ENCODE measurements around the gene SELENOT.
"Not testable (repeated sequence)": the region's sequence is repeated elsewhere in the genome, so short reads cannot be mapped to it uniquely, and the experiment has no call there.

SELENOT gene

DNA sequence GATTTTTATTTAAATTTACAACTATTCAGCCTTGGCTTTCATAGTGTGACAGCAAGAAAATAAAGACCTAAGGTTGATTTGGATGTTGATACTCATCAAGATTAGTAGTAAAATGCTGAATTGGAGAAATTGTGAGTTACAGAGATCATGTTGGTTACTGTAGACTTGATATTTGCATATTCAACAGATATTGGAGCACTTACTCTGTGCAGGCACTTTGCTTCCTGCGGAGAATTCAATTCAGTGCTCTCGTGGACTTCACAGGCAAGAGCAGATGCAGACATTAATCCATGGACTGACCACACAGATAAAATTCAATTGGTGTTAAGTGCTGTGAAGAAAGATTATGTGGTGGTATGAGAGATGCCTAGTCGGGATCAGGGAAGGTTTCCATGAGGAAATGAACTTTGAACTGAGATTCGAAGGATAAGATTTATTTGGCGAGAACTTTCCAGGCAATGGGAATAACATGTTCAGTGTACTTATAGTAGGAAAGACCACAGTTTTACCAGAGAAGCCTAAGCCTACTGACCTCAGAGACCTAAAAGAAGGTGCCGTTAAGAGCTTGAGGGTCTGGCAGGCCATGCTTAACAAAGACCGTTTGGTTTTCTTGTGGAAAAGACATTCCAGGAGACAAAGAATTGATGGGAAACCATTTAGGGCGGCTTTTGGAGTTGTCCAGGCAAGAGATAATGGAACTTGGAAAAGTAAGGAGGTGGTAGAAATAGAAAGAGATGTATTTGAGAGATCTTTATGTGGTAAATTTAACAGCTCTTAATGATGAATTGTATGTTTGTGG lies 4.3 kb downstream of the SELENOT start:
- DNase-seq (ENCODE audit: low read depth), result no peak

DNA sequence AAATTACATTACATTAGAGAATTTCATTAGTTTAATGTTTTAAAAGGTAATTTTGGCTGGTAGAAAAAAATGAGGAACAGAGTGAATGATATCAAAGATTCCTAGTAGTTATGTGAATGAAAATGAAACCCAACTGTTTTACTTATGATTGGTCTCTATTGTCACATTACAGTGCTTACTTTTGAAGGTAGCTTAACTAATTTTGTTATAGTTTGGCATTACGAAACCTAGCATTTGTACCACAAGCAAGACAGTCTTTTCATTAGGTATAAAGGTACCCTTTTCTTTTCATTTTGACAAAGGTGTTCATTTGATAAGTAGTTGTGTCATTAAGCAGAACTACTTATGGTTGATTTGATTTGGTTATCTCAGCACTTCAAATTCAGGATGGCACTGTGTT lies 6.9 kb downstream of the SELENOT start:
- no peak for DNase-seq (ENCODE audit: low read depth)

DNA sequence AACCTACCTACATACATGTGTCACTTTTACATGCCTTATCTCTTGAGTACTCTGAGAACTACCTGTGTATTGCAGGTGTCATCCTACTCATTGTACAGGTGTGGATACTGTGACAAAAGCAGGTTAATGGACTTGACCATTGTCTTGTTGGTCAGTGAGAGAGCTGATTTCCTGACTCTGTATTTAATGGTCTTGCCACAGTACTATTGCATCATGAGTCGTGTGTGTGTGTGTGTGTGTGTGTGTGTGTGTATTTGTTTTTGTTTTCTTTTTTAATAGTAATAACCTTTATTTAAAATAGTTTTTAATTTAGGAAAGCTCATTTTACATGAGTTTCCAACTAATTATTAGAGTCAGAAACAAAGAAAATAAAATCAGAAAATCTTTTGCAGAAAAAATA lies 7.7 kb downstream of the SELENOT start:
- no peak for DNase-seq (ENCODE audit: low read depth)

DNA sequence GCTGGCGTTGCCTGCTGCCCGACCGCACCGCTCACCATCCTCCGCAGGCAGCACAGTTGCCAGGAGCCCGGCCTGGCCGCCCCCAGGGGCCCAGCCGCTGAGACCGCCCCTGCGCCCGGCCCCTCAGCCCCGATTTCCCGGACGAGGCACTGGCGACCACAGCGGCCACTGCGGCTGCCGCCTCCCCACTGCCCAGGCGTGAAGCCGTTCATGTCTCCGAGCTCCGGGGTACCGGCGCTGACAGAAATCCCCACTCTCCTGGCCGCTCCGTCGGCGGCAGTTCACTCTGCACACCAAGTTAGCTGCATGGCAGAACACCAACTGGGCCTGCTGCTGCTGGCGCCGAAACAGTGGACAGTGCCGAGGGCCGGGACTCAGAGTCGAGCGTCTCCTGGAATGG lies 8.5 kb downstream of the SELENOT start:
- no peak for DNase-seq (ENCODE audit: low read depth)

DNA sequence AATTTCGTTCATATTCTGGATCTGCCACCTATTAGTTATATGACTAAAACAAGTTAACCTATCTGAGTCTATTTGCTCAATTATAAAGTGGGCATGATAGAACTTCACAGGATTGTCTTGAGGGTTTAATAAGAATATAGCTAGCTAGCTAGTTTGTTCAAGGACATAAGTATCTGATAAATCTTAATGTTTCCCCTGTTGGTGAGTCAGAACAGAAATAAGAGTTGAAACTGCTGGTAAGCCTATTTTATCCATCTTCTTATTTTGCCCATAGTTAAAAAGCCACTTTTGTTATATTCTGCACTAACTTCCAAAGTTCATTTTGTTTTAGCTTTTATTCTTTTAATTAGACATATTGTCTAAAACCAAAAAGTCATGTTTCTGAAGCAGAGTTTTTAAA lies 9.4 kb downstream of the SELENOT start:
- DNase-seq (ENCODE audit: low read depth), result no peak

DNA sequence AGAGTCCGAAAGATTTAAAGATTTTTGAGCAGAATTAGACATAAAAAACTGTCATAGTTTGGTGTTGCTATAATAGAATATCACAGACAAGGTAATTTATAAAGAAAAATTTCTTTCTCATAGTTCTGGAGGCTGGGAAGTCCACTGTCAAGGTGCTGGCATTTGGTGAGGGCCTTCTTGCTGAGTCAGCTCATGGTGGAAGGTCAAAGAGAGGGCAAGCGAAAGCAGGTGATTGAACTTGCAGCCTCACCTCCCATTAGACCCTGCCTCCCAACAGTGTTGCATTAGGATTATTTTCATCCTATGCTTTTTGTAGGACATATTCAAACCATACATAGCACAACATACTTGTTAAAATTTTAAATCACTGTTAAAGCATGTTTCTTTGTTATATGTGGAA lies 9.9 kb downstream of the SELENOT start:
- no peak for DNase-seq (ENCODE audit: low read depth)

DNA sequence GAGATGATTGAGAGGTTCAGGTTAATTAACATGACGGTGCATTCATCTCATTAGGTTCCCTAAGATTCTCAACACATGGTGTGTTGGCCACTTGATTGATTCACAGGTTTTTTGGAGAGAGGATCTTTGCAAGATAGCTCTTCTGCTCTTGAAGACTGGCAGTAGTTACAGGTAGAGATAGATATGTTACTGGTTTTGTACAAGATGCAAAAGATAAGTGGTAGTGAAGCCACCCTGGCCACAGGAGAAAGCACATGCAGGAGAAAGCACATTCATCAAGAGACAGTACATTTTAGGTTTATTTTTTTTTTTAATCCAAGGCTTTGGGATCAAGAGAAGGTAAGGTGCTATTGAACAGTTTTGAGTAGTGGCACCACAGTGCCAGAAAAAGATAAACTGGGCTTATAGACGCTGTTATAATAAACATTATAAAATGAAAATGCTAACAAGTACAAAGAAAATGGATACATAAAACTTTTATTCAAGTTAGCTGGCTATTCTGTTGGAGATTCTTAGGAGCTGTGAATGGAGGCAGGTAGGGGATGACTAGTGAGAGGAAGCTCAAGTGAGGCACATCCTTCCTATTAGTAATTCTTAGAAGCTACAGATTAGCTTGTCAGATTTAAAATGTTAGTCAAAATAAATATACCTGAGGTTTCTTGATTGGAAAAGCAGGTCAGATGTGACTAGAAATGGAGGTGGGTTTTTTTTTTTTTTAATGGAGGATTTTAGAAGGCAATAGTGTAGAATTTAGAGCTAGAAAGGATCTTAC lies 10.8 kb downstream of the SELENOT start:
- DNase-seq (ENCODE audit: low read depth), result no peak

DNA sequence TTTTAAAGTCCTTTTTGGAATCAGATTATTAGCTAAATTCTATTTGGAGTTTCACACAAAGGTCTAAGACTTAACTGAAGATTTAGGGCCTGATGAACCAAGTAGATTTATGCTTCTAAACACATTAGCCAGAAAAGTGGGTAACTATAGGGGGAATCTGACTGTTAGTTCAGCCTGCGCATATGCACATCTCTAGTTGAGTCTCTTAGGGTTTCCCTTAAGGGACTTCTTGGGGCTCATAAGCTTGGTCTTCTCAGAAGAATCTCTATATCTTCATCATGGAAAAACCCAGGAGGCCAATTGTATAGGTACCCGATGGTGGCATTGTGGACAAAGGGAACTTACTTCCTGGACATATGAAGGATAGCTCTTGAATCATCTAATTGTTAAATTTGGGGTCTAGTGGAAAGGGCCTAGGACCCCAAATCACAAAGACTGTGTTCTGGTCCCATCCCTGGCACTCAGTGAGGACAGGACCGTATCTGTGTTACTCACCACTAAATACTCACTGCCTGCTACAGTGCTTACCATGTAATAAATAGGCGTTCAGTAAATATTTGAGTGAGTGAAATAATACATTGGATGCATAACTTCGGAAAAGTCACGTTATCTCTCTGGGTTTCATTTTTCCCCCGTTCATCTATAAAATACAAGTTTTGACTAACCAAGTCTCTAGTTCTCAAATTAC lies 17.0 kb downstream of the SELENOT start:
- DNase-seq (ENCODE audit: low read depth), result no peak

DNA sequence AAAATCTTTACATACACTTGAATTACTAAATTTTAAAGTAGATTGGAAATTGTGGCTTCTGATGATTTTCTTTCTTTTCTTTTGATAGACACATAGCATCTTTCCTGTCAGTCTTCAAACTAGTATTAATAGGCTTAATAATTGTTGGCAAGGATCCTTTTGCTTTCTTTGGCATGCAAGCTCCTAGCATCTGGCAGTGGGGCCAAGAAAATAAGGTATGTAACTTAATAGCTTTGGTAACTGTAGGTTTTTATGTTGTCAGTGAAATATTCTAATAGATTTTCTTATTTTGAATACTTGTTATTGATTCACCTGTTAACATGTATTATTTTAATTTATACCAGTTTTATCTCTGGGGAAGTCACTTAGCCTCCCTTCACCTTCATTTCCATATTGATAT lies 19.8 kb downstream of the SELENOT start:
- not testable (repeated sequence) for DNase-seq (ENCODE audit: low read depth)

DNA sequence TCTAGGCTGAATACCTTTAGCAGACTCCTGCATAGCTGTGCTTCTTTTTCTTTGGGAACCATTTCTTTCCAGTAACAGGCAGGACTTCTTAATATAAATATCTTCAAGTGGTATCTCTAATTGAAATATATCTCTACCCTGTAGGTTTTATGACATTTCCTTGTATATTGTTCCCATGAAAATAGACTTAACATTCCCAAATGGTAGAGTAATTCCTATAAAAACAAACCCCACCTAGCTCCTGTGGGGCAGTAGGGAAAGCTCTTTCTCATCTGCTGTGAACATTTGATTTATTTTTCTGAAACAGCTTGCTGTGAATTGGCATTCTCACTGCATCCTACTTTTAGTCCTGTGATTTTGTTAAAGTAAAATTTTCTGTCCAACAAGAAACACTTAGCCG lies 20.8 kb downstream of the SELENOT start:
- no peak for DNase-seq (ENCODE audit: low read depth)

DNA sequence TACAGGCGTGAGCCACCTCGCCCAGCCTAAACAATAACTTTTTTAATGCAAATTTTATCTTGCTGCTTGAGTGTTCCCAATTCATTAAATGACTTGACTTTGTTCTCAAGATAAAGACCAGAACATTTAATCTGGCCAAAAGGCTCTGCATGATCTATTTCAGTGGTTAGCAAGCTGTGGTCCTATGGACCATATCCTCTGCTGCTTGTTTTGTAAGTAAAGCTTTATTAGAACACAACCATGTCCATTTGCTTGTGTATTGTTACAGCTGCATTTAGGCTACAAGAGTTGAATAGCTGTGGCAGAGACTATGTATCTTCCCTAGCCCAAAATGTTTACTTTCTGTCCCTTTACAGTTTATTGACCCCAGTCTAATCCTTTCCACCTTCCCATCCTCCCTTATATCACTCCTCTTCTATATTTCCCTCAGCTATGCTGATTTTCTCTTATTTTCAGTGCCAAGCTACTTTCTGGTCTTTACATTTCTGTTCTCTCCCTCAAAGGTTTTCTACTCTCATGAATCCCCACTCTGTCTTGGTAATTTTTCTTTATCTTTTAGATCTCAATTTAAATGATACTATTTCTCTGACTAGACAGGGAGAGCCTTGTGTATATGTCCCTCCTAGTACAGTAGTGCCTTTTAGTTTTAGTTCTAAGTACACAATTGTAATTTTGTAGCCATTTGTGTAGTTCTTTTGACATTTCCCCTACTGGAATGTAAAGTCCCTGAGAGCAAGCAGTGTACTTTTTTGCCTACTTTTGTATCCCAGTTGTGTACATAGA lies 23.2 kb downstream of the SELENOT start:
- no peak for DNase-seq (ENCODE audit: low read depth)

DNA sequence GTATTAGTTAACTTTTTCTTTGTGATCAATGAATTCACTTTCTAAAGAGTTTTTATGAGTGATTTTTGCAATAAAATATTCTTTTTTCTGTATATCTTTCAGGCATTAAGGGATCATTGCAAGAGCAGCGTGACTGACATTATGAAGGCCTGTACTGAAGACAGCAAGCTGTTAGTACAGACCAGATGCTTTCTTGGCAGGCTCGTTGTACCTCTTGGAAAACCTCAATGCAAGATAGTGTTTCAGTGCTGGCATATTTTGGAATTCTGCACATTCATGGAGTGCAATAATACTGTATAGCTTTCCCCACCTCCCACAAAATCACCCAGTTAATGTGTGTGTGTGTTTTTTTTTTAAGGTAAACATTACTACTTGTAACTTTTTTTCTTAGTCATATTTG lies 24.4 kb downstream of the SELENOT start:
- DNase-seq (ENCODE audit: low read depth), result no peak

DNA sequence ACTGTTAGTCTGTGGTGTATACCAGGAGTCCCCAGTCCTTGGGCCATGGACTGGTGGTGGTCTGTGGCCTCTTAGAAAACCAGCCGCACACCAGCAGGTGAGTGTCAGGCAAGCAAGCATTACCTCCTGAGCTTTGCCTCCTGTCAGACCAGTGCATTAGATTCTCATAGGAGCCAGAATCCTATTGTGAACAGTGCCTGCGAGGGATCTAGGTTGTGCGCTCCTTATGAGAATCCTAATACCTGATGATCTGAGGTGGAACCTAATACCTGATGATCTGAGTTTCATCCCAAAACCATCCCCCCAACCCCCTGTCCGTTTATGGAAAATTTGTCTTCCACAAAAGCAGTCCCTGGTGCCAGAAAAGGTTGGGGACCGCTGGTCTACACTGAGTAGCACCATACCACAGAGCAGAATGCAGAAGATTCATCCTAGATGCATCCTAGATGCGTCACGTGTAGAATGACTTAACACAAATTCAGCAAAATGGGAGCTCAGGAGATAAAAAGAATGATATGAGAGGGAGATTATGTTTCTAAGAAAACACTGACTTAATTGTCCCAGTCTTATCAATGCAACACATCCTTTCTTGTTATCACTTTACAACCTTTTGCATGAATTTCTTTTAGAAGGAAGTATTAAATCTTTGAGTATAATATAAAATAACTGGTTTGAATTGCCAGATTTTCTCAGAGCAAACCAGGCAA lies 28.5 kb downstream of the SELENOT start:
- DNase-seq (ENCODE audit: low read depth), result no peak

DNA sequence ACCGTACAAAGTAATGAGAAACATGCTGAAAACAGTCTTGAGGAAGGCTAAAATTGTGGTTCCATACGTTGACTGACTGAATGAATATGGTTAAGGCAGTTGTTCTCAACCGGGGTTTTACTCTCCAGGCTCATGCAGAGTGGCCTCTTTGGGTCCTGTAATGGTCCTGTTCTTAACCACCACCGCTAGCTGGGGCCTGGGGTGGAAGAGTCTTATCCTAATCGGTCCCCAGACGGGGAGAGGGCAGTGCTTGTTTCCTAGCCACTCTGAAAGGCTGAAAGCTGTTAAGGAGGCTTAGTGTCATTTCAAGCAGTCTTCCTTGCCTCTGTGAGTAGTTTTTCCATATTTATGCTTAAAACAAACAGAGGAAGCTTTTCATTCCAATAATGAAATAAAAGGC lies 32.0 kb downstream of the SELENOT start:
- DNase-seq (ENCODE audit: low read depth), result no peak

DNA sequence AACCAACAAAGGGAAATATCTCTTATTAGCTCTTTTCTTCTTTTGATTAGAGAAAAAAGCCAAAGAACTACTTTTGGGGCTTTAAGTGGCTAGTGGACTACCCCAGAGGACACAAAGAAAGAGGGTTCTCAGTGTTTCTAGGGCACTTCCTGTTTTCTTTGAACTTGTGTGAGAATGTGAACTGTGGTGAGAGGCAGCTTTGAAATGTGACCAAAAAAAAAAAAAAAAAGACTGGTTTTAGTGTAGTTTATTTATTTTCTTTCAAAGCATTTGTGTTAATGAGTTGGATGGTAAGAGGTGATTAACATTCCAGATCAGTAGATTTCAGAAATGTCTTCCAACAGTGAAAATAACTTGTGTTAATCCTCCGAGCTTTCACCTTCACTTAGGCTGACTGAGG lies 32.4 kb downstream of the SELENOT start:
- DNase-seq (ENCODE audit: low read depth), result no peak

DNA sequence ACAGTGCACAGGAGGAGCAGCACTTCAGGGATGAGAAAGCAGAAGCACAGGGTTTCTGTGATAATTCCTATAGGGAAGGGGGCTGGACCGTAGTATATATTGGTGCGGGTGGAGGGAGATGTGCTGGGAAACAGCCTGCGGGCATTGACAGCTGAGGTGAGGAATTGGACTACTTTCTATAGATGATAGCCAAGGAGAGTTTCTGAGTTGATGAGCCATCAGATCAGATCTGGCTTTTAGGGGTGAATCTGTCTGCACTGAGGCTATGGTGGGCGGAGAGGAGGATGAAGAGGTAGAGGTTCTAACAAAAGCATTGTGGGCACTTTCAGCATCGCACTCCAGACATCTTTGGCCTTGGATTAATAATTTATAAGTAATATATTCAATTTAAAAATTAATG lies 33.1 kb downstream of the SELENOT start:
- DNase-seq (ENCODE audit: low read depth), result no peak

DNA sequence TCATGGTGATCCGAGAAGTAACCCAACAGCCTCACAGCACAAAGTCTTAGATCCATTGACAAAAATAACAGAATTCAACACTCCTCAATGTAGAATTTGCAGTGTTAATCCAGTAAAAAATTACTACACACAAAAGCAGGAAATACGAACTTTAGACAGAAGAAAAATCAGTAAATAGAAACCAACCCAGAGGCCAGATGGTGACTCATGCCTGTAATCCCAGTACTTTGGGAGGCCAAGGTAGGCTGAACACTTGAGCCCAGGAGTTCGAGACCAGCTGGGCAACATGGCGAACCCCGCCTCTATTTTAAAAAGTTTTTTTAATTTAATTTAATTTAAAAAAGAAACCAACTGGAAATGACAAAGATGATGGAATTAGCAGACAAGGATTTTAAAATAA lies 36.1 kb downstream of the SELENOT start:
- DNase-seq (ENCODE audit: low read depth), result no peak

DNA sequence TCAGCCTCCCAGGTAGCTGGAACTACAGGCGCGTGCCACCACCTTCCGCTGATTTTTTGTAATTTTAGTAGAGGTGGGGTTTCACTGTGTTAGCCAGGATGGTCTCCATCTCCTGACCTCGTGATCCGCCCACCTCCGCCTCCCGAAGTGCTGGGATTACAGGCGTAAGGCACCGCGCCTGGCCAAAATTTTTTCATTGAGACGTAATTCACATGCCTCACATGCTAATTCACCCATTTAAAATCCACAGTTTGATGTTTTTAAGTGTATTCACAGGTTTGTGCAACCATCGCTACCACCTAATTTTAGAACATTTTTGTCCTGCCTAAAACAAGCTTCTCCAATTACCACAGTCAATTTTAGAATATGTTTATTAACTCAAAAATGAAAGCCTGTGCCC lies 37.1 kb downstream of the SELENOT start:
- DNase-seq (ENCODE audit: low read depth), result no peak

DNA sequence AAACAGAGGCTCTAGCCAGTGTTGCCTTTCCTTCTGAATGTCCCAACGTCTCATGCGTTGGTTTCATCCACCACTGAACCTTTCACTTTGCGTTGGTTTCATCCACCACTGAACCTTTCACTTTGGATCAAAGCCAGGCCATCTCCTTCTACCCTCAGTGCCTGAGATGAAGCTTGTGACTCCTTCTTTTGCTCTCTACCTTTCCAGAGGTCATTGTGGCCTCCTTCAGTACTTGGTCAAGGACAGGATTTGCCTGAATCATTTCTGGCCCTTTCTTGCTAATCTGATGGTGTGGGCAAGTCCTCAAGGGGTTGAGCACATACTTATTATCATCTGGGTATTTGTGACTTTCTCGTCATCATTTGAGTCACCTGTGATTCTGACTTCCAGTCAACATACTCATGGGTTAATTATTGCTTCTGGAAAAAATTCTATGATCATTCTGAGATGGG lies 50.0 kb downstream of the SELENOT start:
- DNase-seq (ENCODE audit: low read depth), result no peak

DNA sequence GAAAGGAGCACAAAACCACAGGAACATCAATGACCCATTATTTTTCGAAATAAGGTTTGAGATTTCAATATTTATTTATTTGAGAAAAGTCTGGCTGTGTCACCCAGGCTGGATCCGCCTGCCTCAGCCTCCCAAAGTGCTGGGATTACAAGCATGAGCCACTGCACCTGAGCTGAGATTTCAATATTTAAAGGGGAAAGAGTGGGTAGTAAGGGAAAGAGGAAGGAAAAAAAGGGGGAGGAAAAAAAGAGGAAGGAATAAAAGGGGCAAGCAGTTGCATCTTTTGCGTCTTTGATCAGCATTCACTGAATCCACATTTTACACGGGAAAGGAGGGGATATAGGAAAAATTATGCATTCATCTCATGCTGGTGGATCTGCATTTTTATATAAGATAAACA lies 53.2 kb downstream of the SELENOT start:
- no peak for DNase-seq (ENCODE audit: low read depth)

DNA sequence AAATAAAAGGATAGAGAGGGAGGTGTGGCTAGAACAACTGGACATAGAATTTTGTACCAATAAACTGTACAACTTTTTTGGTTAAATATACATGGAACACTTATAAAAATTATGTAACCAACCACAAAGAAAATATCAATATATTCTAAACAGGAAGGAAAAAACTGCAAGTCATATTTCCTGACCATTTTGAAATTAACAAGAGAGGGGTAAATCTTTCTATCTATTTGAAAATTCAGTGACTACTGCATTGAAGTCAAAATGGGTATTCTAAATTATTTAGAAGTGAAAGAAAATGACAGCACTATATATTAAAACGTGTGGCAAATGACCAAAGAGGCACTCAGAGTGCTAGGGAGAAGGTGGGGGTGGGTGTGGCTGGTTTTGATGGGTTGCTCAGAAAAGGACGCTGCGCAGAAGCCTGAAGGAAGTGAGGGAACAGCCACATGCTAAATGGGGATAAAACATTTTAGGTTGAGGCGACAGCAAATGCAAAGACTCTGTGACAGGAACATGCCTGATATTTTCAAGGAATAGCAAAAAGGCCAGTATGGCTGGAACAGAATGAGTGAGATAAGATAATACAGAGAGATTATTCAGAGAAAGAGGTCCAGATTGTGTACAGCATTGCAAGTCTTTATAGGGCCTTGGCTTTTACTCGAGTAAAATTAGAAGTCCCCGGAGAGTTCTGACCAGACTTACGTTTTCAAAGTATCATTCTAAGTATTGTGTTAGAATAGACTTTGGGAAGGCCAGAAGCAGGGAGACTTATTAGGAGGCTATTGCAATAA lies 59.5 kb downstream of the SELENOT start:
- no peak for DNase-seq (ENCODE audit: low read depth)
